Kasumi-1 (cell line): ENCODE measurements around the gene SCUBE1.
"Not testable (repeated sequence)": the region's sequence is repeated elsewhere in the genome, so short reads cannot be mapped to it uniquely, and the experiment has no call there.

Source experiments
- DNase-seq, 2 experiments: peaks; one replicate each; lab custom pipeline; 2025; lab: John Stamatoyannopoulos, UW

The SCUBE1 gene

GRCh38 chr22:43356881-43357280 lies 13.7 kb upstream of the SCUBE1 start:
- no peak for DNase-seq

- DNase-seq = not testable (repeated sequence)
These were observed 12.5 kb upstream of the SCUBE1 start for GRCh38 chr22:43355688-43356087.

DNA sequence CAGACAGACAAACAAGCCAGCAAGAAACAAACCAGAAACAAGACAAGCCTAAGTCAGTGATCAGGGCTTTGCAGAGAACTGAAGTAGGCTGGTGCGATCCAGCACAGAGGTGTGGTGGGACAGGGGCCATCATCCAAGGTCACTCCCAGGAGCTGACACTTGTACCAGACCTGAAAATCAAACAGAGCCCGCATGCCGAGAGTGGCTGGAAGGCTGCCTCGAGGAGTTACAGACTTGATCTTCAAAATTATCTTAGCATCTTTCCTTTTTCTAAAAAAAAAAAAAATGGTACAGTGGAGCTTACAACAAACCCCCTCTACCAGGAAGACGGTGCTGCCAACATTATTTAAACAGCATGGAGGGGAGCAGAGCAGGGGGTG lies 8.8 kb upstream of the SCUBE1 start:
- DNase-seq = no peak

DNA sequence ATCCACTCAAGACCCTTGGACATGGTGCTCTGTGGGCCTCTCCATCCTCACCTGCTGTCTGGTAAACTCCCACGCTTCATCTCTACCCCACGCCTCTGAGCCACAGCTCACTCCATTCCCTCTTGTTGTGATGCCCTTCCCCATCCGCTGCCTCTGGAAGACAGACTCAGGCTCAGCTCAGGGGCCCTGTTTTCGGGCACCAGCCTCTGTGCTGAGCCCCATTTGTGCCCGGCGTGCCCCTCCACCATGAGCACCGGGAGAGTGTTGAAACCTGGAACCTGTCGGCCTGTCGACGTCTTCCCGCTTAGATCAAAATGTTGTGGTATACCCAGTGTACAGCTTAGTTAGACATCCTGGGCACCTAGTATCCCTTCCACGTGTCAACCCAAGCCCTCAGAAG lies 6.5 kb upstream of the SCUBE1 start:
- no peak for DNase-seq

GRCh38 chr22:43346521-43346929 lies 3.4 kb upstream of the SCUBE1 start:
- peak; percentile 21 to 42 for DNase-seq

- peak; percentile 8 for DNase-seq
These were observed 2.7 kb upstream of the SCUBE1 start for GRCh38 chr22:43345761-43346301.

DNA sequence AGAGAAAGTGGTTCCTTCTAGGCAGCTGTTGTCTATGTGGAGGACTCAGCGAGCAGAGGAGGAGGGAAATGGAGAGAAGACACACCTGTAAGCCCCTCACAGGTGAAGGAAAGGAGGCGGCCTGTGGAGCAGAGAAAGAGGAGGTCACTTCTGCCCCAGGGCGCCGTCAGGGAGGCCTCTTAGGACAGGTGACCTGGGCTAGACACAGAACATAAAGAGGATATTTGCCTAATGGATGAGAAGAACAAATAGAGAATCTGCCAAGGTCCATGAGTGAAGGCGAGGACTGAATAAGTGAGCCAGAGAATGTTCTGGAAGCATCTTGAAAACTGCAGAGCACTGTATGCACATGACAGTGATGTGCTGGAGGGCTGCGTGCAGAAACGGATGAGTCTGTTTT lies 2.2 kb upstream of the SCUBE1 start:
- DNase-seq = no peak

DNA sequence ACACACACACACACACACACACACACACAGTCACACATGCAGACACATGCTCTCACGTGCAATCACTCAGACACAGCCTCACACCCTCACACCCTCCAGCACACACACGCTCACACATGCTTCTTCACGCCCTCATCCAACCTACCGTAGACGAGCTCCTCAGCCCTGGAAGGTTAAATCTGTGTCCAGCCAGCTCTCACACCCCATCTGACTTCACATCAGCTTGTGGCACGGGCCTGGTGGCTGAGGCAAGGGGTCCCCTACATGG lies 1.3 kb upstream of the SCUBE1 start:
- no peak for DNase-seq

- no peak for DNase-seq
These were observed 723 bp upstream of the SCUBE1 start for GRCh38 chr22:43343670-43344519.

- peak; percentile 5 to 19 for DNase-seq
These were observed 568 bp downstream of the SCUBE1 start for GRCh38 chr22:43342347-43343261.

DNA sequence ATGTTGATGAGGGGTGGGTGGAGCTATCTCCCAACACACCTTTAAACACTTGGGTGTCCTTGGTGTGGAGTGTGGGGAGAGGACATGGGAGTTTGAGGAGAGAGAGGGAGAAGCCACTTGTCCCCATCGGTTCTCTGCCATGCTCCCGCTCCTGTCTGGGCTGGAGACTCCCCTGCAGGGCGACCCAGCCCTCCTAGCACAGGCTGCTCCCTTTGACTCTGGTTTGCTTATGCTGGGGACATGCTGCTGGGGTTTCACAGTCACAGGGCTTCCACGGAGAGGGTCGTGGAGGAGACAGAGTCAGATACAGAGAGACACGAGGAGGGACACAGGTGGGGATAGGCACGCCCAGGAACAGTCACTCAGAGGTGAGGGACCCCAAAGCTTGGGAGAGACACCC lies 1.6 kb downstream of the SCUBE1 start:
- no peak for DNase-seq

DNA sequence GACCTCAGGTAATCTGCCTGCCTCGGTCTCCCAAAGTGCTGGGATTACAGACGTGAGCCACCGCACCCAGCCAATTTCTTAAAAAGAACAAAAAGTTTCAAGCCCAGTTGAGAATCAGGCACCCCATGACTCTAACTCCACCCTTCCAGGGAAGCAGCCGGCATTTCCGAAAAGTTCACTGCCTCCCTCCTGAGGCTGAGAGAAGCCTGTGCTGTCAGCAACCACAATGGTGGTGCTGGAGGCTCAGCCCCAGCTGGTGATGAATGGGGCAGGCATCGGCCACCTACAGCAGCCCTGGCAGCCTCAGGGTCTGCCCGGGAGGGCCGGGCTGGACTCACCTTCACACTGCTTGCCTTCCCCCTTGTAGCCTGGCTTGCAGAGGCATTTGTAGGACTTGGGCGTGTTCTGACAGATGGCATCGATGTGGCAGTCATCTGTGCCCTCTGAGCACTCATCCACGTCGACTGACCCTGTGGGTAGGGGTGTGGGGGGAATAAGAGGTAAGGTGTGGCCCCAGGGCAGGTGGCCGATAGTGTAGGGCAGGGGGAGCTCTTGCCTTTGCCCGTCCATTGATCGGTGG lies 4.3 kb downstream of the SCUBE1 start:
- no peak for DNase-seq

DNA sequence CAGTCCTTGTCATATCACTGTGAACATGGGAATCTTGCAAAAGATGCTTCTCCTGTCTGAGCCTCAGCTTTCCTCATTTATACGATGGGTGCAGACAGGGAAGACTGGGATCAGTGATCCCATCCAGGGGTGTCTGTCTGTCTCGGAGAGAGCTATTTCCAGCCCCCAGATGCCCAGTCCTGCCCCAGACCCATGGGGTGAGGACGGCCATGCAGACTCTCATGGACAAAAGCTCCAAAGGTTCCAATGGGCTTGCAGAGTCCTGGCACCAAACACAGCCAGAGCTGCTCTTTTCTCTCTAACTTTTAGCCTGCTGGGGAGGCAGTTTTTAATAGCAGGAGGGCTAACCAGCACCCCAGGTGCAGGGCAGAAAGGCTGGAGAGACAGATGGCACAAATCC lies 5.2 kb downstream of the SCUBE1 start:
- no peak for DNase-seq

DNA sequence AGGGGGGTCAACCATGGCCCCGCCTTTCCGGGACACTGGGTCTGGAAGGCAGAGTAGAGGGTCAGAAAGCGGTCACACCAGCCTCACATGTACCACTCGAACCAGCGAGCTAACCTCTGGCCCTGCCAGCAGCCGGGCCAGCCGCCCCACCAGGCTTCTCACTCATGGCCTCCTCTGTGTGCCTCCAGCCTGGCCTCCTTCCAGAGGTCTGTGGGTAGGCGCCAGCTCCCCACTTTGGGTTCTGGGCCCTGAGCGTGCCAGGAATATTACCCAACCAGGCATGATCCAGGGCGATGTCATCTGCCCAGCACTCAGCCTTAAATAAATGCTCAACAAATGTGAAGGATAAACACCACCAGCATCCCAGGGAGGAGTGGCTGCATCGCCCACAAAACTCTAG lies 5.8 kb downstream of the SCUBE1 start:
- no peak for DNase-seq

GRCh38 chr22:43334378-43334777 lies 8.8 kb downstream of the SCUBE1 start:
- DNase-seq = no peak

GRCh38 chr22:43333978-43334377 lies 9.2 kb downstream of the SCUBE1 start:
- no peak for DNase-seq

- no peak for DNase-seq
These were observed 10.0 kb downstream of the SCUBE1 start for GRCh38 chr22:43333156-43333555.

GRCh38 chr22:43331698-43332097 lies 11.5 kb downstream of the SCUBE1 start:
- DNase-seq = no peak

GRCh38 chr22:43331069-43331451 lies 12.1 kb downstream of the SCUBE1 start:
- DNase-seq = no peak

DNA sequence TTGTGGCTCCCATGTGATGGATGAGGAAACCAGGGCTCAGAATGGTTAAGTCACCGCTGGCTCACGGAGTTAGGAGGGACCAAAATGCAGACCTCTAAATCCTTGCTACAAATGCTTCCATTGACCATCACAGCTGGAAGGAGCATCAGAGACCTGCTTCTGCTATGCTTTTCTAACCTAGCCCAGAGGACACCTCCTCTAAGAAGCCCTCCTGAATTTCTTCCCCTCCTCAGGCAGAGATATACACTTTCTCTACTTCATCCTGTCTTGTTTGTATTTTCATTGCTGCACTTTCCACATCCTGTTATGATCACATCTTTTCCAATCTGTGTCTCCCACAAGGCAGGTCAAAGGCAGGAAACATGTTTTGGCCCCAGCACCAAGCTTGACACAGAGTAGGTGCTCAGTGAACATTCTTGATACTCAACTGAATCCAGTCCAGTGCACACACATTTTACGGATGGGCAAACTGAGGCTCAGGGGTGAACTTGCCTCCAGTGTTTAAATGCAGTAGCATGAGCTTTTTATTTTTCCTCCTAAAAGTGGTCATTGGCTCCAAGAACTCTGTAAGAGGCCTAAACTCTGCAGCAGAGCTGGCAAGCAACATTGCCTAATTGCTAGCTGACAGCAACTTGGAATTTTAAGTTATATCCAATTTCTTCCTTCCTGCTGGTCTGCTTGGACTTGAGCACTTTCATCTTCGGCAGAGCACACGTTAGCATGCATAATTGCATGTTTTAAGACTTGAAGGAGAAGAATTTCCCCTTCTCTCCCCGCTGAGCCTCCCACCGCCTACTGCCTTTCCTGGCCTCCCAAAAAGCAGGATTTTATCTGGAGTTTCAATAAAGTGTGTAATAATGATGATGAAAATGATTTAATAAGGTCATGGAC lies 12.7 kb downstream of the SCUBE1 start:
- DNase-seq = no peak

DNA sequence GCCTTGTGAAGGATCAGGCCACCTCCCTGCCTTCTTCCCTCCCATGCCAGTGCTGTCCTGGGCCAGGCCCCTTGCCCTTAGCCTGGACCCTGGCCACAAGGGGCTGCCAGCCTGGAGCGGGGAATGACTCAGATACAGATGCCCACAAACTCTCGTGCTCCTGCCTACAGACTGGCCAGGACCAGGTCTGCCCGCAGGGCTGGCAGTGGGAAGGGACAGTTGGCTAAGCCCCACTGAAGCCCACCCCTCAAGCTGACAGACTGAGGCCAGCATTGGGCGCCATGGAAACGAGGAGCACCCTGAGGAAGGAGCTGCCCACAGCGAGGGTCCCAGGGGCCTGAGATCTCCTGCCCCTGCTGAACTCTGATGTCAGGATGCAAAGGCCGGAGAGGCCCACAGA lies 14.1 kb downstream of the SCUBE1 start:
- DNase-seq = no peak

DNA sequence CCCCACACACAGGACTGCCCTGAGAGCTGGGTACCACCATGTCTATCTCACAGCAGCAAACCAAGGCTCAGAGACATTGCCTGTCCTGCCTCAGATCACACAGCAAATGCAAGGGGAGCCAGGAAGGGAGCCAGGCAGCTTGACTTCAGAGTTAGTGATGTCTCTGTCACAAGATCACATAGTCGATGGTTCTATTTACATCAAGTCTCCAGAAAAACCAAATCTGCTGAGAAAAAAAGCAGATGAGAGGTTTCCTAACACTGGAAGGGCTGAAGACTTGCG lies 16.1 kb downstream of the SCUBE1 start:
- no peak for DNase-seq
